Gastrocnemius medialis (tissue), 4 donors: ENCODE data around the gene CCDC13. TPM values are rescaled to one million over a fixed set of nuclear protein-coding genes. Genes with fewer than 3 reads are reported as not detected.
A peak's percentile ranks its signal among the peaks of the same experiment; 100 is the strongest.

ENCODE experiments used
- ATAC-seq, 2 donors: fragments of 150-250 bp; one replicate each; pipeline ENCODE4 v1.9.1; 2016
- DNase-seq, 2 donors: peaks; one replicate each; pipeline ENCODE4 v3.0.0-alpha.2; 2019
- H3K27ac ChIP-seq, 4 donors: fragments of 200-600 bp; sonication (generic); 1 replicate in 1 of 4; 2 replicates in 3 of 4; pipeline ENCODE4 v1.5.1; 2016 to 2018; ENCODE audit warnings: mild to moderate bottlenecking in 2 of 4, moderate library complexity in 1 of 4
- H3K27me3 ChIP-seq, 3 donors: fragments of 200-600 bp; sonication (generic) in 2 of 3; 1 replicate in 1 of 3; 2 replicates in 2 of 3; pipeline versions ENCODE4 v1.5.1 to v1.6.0; 2016 to 2019; ENCODE audit warnings: mild to moderate bottlenecking in 1 of 3, moderate library complexity in 1 of 3
- H3K36me3 ChIP-seq, 2 donors: fragments of 200-600 bp; sonication (generic) in 1 of 2; one replicate each; pipeline ENCODE4 v1.5.1; 2017 to 2018
- H3K4me1 ChIP-seq, 2 donors: fragments of 200-600 bp; sonication (generic) in 1 of 2; one replicate each; pipeline ENCODE4 v1.5.1; 2016 to 2017; ENCODE audit warnings: mild to moderate bottlenecking in 2 of 2
- H3K4me3 ChIP-seq, 4 donors: fragments of 200-600 bp; sonication (generic) in 3 of 4; 1 replicate in 1 of 4; 2 replicates in 3 of 4; pipeline ENCODE4 v1.5.1; 2016 to 2019; ENCODE audit warnings: mild to moderate bottlenecking in 2 of 4
- H3K9me3 ChIP-seq, 3 donors: fragments of 200-600 bp; sonication (generic) in 2 of 3; 1 replicate in 1 of 3; 2 replicates in 2 of 3; pipeline ENCODE4 v1.5.1; 2016 to 2019
- CTCF ChIP-seq, 5 experiments: fragments of 450-650 bp in 3 of 5; fragments of 200-600 bp in 2 of 5; sonication (generic) in 2 of 5; IDR thresholded peaks in 4 of 5; conservative IDR thresholded peaks in 1 of 5; 1 replicate in 4 of 5; 2 replicates in 1 of 5; pipeline ENCODE4 v1.5.1; 2016 to 2019; ENCODE audit warnings: antibody characterized with exemption in 5 of 5, mild to moderate bottlenecking in 3 of 5, moderate library complexity in 3 of 5
- POLR2A ChIP-seq, 2 donors: fragments of 450-650 bp; IDR thresholded peaks; one replicate each; pipeline ENCODE4 v1.6.1; 2017; ENCODE audit warnings: antibody characterized with exemption in 2 of 2, mild to moderate bottlenecking in 2 of 2, moderate library complexity in 2 of 2
- in situ Hi-C, 4 donors: fragments of 200-750 bp; cut with MboI; loops; one replicate each; pipeline versions ENCODE4 v1.15.0 to v1.8.0; 2017; ENCODE audit warnings: low sequenced_read_pairs in 4 of 4
- intact Hi-C: fragments of 100-400 bp; cut with DNase I; formaldehyde crosslinking; loops from one replicate; pipeline ENCODE4 v1.15.1; 2023; ENCODE audit warnings: low total_unique reads
- total RNA-seq, 4 donors: library from RNA; depleted of rRNA; stranded (reverse); fragments of >200 nt; gene quantifications; one replicate each; pipeline versions ENCODE4 v1.1.0 to v1.2.3, GENCODE V29; 2016

The CCDC13 gene
- total RNA-seq, 4 donors from 2014 or later: 0.12 to 1.5 (median 1.1) TPM

GRCh38 chr3:42747581-42747980 is 25.5 kb downstream of the CCDC13 start:
- DNase-seq (no peak), ATAC-seq (no peak)
- no peak for TF ChIP-seq CTCF (IDR thresholded peaks at IDR 0.05 in 4 of 5, conservative IDR thresholded peaks at IDR 0.05 in 1 of 5)
- TF ChIP-seq POLR2A (IDR thresholded peaks at IDR 0.05): no peak
- no peak overlapping the region for H3K4me3 ChIP-seq
- in situ Hi-C loops (loop anchor here (5.0 to 25.0 kb wide), 4 partner anchors 93 to 165 kb away; partner anchors contain the start of genes SEC22C (in 4 of the 4), ZBTB47 (in 2 of the 4) and SS18L2 (in 1 of the 4)), intact Hi-C loops (loop anchor here (2.0 to 10.0 kb wide), 2 partner anchors 55 to 523 kb away; no protein-coding TSS in a partner anchor)
- H3K9me3 ChIP-seq: no peaks in the 10 kb centered on the region
- peaks cover 20 to 31% of the 10 kb centered on the region in 2 donors for H3K4me1 ChIP-seq
- H3K27me3 ChIP-seq: no peaks in the 10 kb centered on the region
- H3K27ac ChIP-seq: peak overlapping the region; percentile 85 to 99 (median 94)
- H3K36me3 ChIP-seq: no peaks in the 10 kb centered on the region

DNA sequence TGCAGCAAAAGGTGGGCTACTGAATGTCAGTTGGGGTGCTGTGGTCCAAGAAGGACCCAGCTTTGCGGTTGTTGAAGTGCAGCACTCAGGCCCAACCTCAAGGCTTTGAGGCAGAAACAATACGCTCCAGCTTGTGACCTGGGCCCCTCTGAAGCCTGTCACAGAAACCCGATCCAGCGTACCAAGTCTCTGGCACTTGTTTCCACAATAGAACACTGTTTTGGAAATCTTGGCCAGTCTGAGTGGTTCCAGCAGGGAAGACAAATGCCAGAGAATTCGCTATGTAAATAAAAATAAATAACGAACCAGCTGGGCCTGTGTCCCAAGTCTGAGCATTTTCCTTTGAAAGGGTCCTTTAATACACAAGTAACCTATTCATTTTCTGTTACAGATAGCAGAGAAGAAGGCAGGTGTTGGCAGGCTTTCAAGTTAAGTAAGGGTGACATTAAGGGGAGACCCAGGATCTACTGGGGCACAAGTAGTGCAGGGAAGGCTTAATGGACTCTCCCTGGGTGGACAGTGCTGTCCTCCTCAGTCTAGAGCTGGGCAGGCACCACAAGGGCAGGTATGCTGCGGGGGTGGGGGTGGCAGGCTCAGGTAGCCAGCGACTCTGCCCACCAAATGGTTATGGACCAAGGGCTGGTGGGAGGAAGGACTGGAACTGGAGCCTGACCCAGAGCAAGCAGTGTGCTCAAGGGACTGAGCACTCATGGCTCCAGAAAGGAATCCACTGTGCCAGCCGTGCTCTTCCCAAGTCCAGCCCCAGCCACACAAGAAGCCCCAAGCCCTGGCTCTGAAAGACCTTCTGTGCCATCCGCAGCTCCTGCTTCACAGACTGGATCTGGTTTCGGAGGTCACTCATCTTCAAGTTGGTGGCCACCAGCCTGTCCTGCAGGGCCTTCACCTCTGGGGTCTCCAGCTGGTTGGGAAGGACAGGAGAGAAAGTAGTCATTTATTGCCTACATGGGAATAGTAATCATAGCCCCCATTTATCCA is 26.3 kb downstream of the CCDC13 start:
- ATAC-seq (peak; percentile 25 to 37), DNase-seq (peak in 1 of 2 donors; percentile 50)
- TF ChIP-seq POLR2A (IDR thresholded peaks at IDR 0.05) (no peak), CTCF (IDR thresholded peaks at IDR 0.05 in 4 of 5, conservative IDR thresholded peaks at IDR 0.05 in 1 of 5) (no peak)
- Histone ChIP-seq H3K4me1 (peaks cover 20 to 31% of the 10 kb centered on the region in 2 donors), H3K27me3 (no peaks in the 10 kb centered on the region), H3K4me3 (no peak overlapping the region), H3K27ac (peak overlapping the region; percentile 85 to 99 (median 94)), H3K9me3 (no peaks in the 10 kb centered on the region), H3K36me3 (no peaks in the 10 kb centered on the region)
- intact Hi-C loops (loop anchor here (2.0 to 10.0 kb wide), 2 partner anchors 56 to 522 kb away; no protein-coding TSS in a partner anchor), in situ Hi-C loops (loop anchor here (5.0 to 25.0 kb wide), 4 partner anchors 92 to 164 kb away; partner anchors contain the start of genes SEC22C (in 4 of the 4), ZBTB47 (in 2 of the 4) and SS18L2 (in 1 of the 4))

DNA sequence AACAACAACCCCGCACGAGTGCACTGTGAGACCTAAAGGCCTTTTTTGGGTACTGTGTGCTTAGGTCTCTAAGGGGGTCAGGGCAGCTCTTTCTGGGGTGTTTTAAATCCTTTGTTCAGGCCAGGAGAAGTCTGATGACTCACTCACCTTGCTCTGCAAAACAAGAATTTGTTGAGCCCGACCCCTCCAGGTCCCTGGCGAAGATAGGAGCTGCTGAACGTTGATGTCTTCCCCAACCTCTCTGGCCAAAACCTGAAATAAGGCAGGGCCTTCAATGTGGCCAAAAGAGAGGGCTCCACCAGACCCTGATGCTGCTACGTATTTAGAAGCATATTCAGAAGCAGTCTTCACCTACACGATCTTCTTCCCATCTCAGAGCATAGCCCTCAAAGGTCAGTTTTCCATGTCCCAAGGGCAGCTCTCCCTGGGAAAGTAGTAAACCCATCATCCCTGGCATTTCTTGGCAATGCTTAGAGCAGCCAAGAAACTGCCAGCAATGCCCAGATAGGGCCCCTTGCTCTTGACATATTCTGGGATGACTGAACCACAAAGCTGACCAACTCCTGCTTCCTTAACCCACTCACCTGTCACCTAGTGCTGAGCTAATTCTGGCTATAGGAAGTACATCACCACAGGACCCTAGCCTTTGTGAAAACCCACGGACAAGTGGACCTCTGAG is 27.1 kb downstream of the CCDC13 start:
- in situ Hi-C loops: loop anchor here (5.0 to 25.0 kb wide), 4 partner anchors 91 to 164 kb away; partner anchors contain the start of genes SEC22C (in 4 of the 4), ZBTB47 (in 2 of the 4) and SS18L2 (in 1 of the 4)

More for the DNA sequence above, 27.1 kb downstream of the CCDC13 start:
- Histone ChIP-seq H3K9me3 (no peaks in the 10 kb centered on the region), H3K27ac (peak overlapping the region; percentile 85 to 99 (median 94)), H3K4me1 (peaks cover 20 to 37% of the 10 kb centered on the region in 2 donors), H3K4me3 (no peak overlapping the region), H3K36me3 (no peaks in the 10 kb centered on the region), H3K27me3 (no peaks in the 10 kb centered on the region)
- TF ChIP-seq POLR2A (IDR thresholded peaks at IDR 0.05) (no peak), CTCF (IDR thresholded peaks at IDR 0.05 in 4 of 5, conservative IDR thresholded peaks at IDR 0.05 in 1 of 5) (no peak)
- ATAC-seq (peak in 1 of 2 donors; percentile 7), DNase-seq (no peak)
- intact Hi-C loops: loop anchor here (2.0 to 10.0 kb wide), 3 partner anchors 57 to 521 kb away; no protein-coding TSS in a partner anchor
